Measurements from ENCODE around the gene MARK3. TPM values are rescaled to one million over a fixed set of nuclear protein-coding genes. Genes with fewer than 3 reads are reported as not detected.
A peak's percentile ranks its signal among the peaks of the same experiment; 100 is the strongest.

Gene MARK3
- total RNA-seq, 1 donor from 2014 or later = 105 TPM

- intact Hi-C loops (cut with DNase I) = no loop called here
Measured at GRCh38 chr14:103476631-103477030, 91.4 kb downstream of the MARK3 start.

GRCh38 chr14:103480595-103480994, 95.4 kb downstream of the MARK3 start:
- DNase-seq = no peak
- no peak for TF ChIP-seq CTCF (IDR thresholded peaks at IDR 0.05)
- Histone ChIP-seq H3K9me3 (no peaks in the 10 kb centered on the region), H3K4me1 (no peaks in the 10 kb centered on the region), H3K4me3 (no peak overlapping the region), H3K27ac (no peak overlapping the region), H3K36me3 (peaks cover 94% of the 10 kb centered on the region), H3K27me3 (no peaks in the 10 kb centered on the region)
- intact Hi-C loops (cut with DNase I) = no loop called here
- ATAC-seq = peak; percentile 32

More at GRCh38 chr14:103476631-103477030, 91.4 kb downstream of the MARK3 start:
- Histone ChIP-seq H3K4me3 (no peak overlapping the region), H3K27me3 (no peaks in the 10 kb centered on the region), H3K9me3 (no peaks in the 10 kb centered on the region), H3K27ac (no peak overlapping the region), H3K4me1 (no peaks in the 10 kb centered on the region), H3K36me3 (peaks cover 98% of the 10 kb centered on the region)
- no peak for TF ChIP-seq CTCF (IDR thresholded peaks at IDR 0.05)
- ATAC-seq = no peak
- no peak for DNase-seq

GRCh38 chr14:103483600-103483999, 98.4 kb downstream of the MARK3 start:
- Histone ChIP-seq H3K4me3 (no peak overlapping the region), H3K36me3 (peaks cover 81% of the 10 kb centered on the region), H3K27ac (no peak overlapping the region), H3K9me3 (no peaks in the 10 kb centered on the region), H3K4me1 (no peaks in the 10 kb centered on the region), H3K27me3 (no peaks in the 10 kb centered on the region)
- no peak for ATAC-seq
- no peak for DNase-seq
- intact Hi-C loops (cut with DNase I) = no loop called here
- TF ChIP-seq CTCF (IDR thresholded peaks at IDR 0.05) = no peak

- Histone ChIP-seq H3K4me1 (no peaks in the 10 kb centered on the region), H3K27me3 (no peaks in the 10 kb centered on the region), H3K4me3 (no peak overlapping the region), H3K9me3 (no peaks in the 10 kb centered on the region), H3K36me3 (peaks cover 71% of the 10 kb centered on the region), H3K27ac (no peak overlapping the region)
- no peak for TF ChIP-seq CTCF (IDR thresholded peaks at IDR 0.05)
- ATAC-seq (no peak), DNase-seq (no peak)
- intact Hi-C loops (cut with DNase I) = no loop called here
Measured at GRCh38 chr14:103485504-103485903, 100.3 kb downstream of the MARK3 start.

GRCh38 chr14:103488071-103488470, 102.9 kb downstream of the MARK3 start:
- peaks cover 74% of the 10 kb centered on the region for H3K36me3 ChIP-seq
- no peak for TF ChIP-seq CTCF (IDR thresholded peaks at IDR 0.05)

GRCh38 chr14:103488960-103489359, 103.7 kb downstream of the MARK3 start:
- Histone ChIP-seq H3K36me3 (peaks cover 74% of the 10 kb centered on the region), H3K4me1 (no peaks in the 10 kb centered on the region), H3K4me3 (no peak overlapping the region), H3K27ac (no peak overlapping the region), H3K9me3 (no peaks in the 10 kb centered on the region), H3K27me3 (no peaks in the 10 kb centered on the region)
- DNase-seq (no peak), ATAC-seq (no peak)
- TF ChIP-seq CTCF (IDR thresholded peaks at IDR 0.05) = no peak
- intact Hi-C loops (cut with DNase I) = no loop called here

More at GRCh38 chr14:103488071-103488470, 102.9 kb downstream of the MARK3 start:
- no peak overlapping the region for H3K4me3 ChIP-seq
- H3K27ac ChIP-seq = no peak overlapping the region
- no peaks in the 10 kb centered on the region for H3K9me3 ChIP-seq
- no peak for ATAC-seq
- H3K27me3 ChIP-seq = no peaks in the 10 kb centered on the region
- no peaks in the 10 kb centered on the region for H3K4me1 ChIP-seq
- intact Hi-C loops (cut with DNase I) = no loop called here
- no peak for DNase-seq

All from upper lobe of right lung (tissue), 1 donor.